ENCODE data around the gene FHL5.
A peak's percentile ranks its signal among the peaks of the same experiment; 100 is the strongest.
"Not testable (repeated sequence)": the region's sequence is repeated elsewhere in the genome, so short reads cannot be mapped to it uniquely, and the experiment has no call there.

Gene FHL5

DNA sequence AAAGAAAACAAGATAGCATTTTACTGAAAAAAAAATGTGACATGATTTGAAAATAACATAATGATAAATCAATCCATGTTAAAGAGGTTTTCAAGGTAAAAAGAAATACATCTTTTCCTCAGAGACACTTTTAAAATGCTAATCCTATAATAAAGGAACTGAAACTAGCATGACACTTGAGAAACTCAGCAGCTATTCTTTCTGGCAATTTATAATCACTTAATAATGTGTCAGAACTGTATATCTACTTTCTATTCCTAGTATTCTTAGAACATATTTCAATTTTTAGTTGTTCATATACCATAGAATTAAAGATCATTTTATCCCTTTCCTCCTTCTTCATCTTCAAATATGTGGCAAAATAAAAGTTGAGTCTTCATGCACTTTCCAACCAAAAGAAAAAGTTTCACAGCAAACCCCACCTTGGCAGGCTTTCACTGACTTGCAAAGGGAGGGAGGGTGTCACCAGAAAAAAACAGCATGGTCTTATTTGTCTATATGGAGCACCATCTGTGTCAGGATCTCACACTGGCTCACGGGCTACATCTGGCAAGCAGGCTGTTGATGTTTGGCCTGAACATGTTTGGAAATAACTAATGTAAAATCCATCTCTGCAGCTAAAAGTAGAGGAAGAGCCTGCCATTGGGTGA is 48.5 kb downstream of the FHL5 start:
- no peak for DNase-seq

DNA sequence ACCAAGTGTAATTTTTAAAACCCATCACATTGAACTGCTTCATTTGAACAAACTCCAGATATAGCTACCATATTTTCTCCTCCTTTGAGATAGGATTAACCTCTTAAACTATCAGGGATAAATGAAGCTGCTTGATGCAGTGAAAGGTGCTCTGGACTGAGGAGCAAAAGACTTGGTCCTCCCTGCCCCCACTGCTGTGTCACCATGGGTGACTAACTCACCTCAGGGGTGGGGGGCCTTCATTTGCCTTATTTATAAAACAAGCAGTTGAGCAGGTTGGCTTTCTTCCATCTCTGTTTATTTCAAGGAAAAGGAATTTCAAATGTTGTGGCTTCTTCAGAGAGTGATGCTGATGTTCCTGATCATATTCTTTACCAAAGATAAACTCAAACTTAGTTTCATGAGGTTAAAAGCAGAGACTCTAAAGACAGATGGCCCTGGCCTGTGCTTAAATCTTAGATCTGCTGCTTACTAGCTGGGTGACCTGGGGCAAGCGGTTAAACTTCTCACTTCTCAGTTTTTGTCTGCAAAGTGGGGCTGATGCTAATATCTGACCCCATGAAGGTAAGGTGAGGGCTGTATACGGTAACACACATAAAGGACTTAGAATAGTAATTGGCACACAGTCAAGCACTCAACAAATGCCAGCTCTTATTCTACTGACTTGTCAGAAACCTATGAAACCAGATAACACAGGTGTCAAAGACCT is 50.5 kb downstream of the FHL5 start:
- no peak for DNase-seq

DNA sequence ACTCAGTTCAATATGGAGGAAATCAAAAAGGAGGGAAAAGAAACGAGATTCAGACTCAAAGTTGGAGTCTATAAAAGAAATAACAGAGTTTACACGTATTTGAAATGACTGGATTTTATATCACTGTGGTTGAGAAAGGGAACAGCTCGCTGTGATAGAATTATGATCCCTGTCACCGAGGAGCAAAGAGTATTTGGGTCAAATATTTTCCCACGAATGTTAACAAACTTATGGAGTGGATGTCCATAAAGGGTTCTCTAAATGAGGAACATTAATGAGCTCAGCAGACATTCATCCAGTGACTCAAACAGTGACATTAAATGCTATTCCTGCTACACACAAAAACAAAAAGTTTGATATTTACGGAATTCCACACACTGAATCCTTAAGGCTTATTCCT is 57.9 kb downstream of the FHL5 start:
- DNase-seq, result no peak

DNA sequence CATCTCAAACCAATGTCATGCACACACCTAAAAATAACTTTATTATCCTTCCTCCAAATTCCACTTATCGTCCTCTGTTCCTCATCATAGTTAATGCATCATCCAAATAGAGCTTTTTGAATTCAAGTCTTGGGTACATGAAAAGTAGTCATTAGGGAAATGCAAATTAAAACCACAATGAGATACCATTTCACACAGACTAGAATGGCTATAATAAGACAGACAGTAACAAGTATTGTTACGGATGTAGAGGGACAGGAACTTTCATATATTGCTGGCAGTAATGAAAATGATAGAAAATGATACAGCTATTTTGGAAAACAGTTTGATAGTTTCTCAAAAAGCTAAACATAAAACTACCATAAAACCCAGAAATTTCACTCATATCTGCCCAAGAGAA is 59.1 kb downstream of the FHL5 start:
- DNase-seq, result no peak

DNA sequence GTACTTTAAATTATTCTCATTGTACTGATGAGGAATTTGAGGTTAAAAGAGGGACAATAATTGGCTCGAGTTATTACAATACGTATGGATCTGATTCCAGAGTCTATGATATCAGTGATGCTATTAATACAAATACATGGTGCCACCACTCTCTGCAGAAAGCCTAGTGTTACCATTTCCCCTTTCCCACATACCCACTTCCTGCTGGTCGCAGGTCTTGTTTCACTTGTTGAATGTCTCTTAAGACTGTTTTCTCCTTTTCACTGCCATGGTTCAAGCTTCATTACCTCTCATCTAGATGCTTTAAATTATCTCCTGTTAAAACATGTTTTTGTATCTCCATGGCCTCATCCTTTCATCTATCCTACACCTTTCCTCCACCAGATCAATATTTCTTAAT is 62.0 kb downstream of the FHL5 start:
- no peak for DNase-seq

DNA sequence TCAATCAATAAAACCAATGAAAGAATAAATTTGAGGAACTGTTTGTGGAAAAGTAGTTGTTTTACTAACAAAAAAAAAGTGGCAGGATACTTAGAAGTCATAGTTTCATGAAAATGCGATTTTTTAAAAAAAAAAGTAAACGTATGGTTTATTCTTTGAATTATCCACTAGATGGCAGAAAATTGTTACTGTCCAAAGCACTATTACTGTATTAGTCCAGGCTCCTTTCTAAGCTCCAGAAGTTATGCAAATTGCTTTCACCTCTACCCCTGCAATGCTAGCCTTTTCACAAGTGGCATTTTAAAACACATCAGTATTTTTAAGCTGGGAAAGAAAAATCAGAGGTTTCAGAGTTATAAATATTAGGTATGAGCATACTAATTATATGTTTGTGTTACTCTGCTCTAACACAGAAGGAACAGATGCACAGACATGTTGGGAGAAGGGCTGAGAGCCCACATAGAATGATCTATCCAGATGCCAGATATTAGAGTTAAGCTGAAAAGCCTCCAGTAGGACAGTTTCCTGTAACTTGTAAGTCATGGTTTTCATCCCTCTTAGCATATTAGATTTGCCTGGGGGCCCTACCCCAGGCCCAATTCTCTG is 63.9 kb downstream of the FHL5 start:
- peak; percentile 29 for DNase-seq

DNA sequence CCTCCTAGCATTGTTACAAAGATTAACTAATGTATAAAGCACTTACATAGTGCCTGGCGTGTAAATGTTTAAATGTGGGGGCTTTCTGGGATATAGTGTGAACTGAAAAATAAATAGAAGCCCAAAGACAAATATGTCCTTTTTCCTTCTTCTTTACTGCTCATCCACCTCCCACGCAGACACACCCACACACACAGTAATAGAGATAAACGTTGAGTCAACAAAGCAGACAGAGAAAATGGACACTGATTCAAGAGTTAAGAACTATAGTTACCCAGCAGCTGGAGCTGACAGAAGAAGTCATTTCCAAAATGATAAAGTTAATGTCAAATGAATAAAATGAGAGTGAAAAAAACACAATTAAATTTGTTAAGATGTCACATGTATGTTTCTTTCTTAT is 68.3 kb downstream of the FHL5 start:
- no peak for DNase-seq

DNA sequence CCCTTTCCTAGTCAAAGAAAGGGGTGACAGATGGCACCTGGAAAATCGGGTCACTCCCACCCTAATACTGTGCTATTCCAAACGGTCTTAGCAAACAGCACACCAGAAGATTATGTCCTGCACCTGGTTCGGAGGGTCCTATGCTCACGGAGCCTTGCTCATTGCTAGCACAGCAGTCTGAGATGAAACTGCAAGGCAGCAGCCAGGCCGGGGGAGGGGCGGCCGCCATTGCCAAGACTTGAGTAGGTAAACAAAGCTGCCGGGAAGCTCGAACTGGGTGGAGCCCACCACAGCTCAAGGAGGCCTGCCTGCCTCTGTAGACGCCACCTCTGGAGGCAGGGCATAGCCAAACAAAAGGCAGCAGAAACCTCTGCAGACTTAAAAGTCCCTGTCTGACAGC is 75.1 kb downstream of the FHL5 start:
- DNase-seq, result not testable (repeated sequence)

DNA sequence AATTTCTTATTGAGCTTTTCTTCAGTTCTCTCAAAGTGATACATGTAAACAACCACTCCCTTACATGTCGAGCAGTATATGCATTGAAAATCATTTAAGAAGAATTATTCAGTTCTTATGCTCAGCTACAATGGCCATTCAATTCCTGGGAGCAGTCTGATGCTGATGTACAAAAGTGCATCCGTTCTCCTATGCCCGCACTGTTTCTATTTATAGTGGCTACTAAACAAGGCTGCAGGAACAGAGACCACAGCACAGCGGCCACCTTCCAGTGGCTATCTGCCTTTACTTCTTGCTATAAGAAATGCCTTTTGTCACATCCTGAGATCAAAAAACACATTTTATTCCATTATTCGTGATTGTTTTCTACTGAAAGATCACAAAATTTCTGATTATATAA is 82.2 kb downstream of the FHL5 start:
- DNase-seq, result no peak

DNA sequence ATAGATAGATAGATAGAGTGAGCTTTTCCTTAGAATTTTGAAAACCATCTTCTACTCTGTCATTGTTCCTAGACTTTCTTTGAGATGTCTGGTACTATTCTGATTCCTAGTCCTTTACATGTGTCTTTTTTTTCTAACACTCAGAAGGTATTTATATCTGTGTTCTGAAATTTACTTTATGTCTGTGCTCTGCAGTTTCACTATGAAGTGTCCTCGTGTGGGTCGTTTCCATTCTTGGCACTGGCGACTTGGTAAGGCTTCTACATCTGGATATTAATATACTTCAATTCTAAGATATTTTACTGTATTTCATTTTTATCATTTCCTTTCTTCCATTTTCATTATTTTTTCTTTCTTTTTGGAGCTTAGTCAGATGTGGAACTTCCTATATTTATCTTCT is 87.0 kb downstream of the FHL5 start:
- no peak for DNase-seq

DNA sequence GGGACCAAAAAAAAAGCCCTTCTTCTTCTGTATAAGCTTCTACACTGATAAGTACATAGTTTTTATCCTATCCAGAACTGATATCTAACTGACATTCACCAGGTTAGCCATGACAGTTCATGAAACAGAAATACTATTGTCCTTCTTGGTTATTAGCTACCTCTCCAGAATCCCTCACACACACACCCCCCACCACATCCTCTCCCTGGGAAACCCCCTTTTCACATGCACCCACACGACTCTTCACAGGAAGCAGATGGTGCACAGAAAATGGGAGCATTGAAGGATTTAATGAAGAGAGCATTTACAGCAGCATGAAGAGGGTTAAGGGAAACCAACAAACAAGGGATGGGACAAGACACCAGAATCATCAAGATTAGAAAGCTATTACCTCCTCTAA is 88.9 kb downstream of the FHL5 start:
- no peak for DNase-seq

DNA sequence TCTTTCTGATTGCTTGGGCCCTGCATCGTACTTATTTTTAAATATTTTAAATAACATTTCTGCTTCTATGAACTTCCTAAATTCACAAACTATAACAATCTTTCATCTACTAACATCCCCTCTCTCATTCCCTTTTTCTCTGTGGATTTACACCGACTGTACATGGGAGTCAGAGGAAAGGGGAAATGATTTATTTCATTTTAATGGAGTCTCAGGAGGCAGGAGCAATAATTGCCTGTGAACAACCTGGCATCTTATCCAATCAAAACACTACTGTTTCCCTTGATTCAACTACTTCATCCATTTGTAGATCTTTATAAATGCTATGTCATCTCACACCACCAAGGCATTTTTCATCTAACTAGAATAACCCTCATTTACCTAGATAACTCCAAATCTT is 89.6 kb downstream of the FHL5 start:
- no peak for DNase-seq

DNA sequence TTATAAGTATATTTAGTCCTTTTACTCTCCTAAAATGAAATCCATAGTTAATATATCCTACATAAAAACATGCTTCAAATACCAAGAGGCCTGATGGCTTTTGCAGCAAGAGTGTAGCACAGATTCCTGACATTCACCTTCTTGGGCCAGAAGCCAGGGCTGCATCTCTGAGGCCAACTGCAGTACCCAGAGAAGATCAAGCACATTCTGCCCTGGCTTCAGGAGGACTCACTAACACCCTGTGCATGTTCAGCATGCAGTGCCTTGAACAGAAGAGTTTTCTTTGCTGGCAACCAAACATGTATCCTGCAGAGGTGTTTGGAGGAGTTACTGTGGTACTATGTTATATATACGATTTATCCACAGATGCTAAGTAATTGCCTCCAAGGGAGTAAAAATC is 90.3 kb downstream of the FHL5 start:
- DNase-seq, result no peak

DNA sequence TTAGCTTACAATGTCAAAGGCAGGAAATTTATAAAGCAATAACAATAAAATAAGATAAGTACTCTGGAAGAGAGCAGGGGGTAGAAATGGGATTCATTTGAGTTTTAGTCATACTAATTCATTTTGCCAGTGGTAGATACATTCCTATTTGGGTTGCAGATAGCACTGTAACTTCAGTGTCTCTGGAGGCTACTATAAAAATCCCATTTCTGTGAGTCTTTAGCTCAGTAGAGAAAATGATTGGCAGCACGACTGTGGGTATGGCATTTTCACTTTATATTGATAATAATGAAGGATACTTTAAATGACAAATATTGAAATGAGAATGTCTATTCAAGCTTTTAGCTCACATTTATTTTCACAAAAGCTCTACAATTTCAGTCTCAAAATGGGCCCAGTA is 93.6 kb downstream of the FHL5 start:
- no peak for DNase-seq

DNA sequence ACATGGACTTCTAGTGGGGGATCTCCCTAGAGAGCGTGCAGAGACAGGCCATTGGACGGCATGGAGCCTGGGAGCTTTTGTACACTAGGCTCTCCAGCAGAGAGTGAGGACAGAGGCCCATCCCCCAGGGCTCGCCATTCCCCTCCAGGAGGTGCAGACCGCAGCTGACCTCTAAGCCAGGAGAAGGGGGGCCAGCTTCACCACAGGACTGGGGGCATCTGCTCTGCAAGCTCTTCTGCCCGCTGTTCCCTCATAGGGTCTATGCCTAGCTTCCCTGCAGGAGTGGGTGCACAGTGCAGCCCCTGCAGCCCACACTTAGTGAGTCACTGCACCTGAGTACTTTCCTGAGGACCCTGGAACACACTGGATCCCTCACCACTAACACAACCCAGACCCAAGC is 94.4 kb downstream of the FHL5 start:
- no peak for DNase-seq

DNA sequence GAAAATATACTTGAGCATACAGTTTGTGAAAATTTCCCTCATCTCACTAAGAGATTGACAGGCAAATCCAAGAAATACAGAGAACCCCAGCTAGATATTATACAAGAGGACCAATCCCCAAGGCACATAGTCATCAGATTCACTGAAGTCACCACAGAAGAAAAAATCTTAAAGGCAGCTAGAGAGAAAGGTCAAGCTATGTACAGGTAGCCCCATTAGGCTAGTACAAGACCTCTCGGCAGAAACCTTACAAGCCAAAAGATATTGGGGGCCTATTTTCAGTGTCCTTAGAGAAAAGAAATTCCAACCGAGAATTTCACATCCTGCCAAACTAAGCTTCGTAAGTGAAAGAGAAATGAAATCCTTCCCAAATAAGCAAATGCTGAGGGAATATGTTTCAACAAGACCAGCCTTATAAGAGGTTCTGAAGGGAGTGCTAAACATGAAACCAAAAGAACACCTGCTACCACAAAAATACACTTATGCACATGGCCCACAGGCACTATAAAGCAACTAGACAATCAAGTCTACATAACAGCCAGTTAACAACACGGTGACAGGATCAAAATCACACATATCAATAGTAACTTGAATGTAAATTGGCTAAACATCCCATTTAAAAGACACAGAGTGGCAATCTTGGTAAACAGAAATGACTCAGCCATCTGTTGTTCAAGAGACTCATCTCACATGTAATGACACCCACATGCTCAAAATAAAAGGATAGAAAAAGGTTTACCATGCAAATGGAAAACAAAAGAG is 96.3 kb downstream of the FHL5 start:
- no peak for DNase-seq
